Activated CD8-positive, alpha-beta T cell treated with anti-CD3 and anti-CD28 coated beads, Interleukin-2, amount 10 ng/mL, durations not matched to agents 7 days and 5 days (primary cell): ENCODE data around the gene PRAMEF8. TPM values are rescaled to one million over a fixed set of nuclear protein-coding genes. Genes with fewer than 3 reads are reported as not detected.
"Not testable (repeated sequence)": the region's sequence is repeated elsewhere in the genome, so short reads cannot be mapped to it uniquely, and the experiment has no call there.

Experiments used
- ATAC-seq: fragments of 150-1000 bp; cut with Tn5 transposase; one replicate; pipeline ENCODE4 v1.10.0; 2021; ENCODE audit warnings: moderate library complexity
- CTCF ChIA-PET: fragments of 350-600 bp; sonication (Branson Sonifier 250); formaldehyde crosslinking; loops from one replicate; lab custom pipeline; 2021; ENCODE audit warnings: antibody characterized with exemption; lab: Charles Lee
- POLR2A ChIA-PET: fragments of 350-600 bp; sonication (Branson Sonifier 250); formaldehyde crosslinking; loops from one replicate; lab custom pipeline; 2021; ENCODE audit warnings: antibody characterized with exemption; lab: Charles Lee
- DNase-seq: peaks from one replicate; pipeline ENCODE4 v3.0.0-alpha.2; 2020
- H3K27ac Mint-ChIP-seq: one replicate; pipeline ENCODE4 v1.8.0; 2021; ENCODE audit warnings: mild to moderate bottlenecking, mixed read lengths
- H3K27me3 Mint-ChIP-seq: one replicate; pipeline ENCODE4 v1.8.0; 2021; ENCODE audit warnings: low read depth, mixed read lengths
- H3K36me3 Mint-ChIP-seq: one replicate; pipeline ENCODE4 v1.8.0; 2021; ENCODE audit warnings: low read depth, mixed read lengths
- H3K4me1 Mint-ChIP-seq: one replicate; pipeline ENCODE4 v1.8.0; 2021; ENCODE audit warnings: low read depth, mixed read lengths
- H3K4me3 Mint-ChIP-seq: one replicate; pipeline ENCODE4 v1.8.0; 2021; ENCODE audit warnings: mild to moderate bottlenecking, mixed read lengths
- H3K9me3 Mint-ChIP-seq: one replicate; pipeline ENCODE4 v1.8.0; 2022; ENCODE audit warnings: mixed read lengths; ENCODE audit not compliant: insufficient read depth
- total RNA-seq, 2 experiments: library from RNA; stranded (reverse); gene quantifications; one replicate each; pipeline ENCODE4 v1.2.3, GENCODE V29; 2021

PRAMEF8 gene
- total RNA-seq, result not detected

- ATAC-seq, CTCF ChIA-PET, H3K9me3 Mint-ChIP-seq, H3K27ac Mint-ChIP-seq, H3K27me3 Mint-ChIP-seq, H3K36me3 Mint-ChIP-seq, H3K4me3 Mint-ChIP-seq, DNase-seq, POLR2A ChIA-PET, H3K4me1 Mint-ChIP-seq: not testable (repeated sequence)
Observed at GRCh38 chr1:13285037-13285436, at the start of gene PRAMEF8. Gene PRAMEF8 (minus strand): TSS chr1:13285137. CDS start chr1:13284091, 1,046 bp downstream.

- POLR2A ChIA-PET, DNase-seq, H3K4me1 Mint-ChIP-seq, H3K27ac Mint-ChIP-seq, CTCF ChIA-PET, ATAC-seq, H3K4me3 Mint-ChIP-seq, H3K9me3 Mint-ChIP-seq, H3K27me3 Mint-ChIP-seq, H3K36me3 Mint-ChIP-seq: not testable (repeated sequence)
Observed at GRCh38 chr1:13315281-13315680, 30.3 kb upstream of the PRAMEF8 start, which contains the start of gene PRAMEF15. Gene PRAMEF15 (plus strand): TSS chr1:13315581. CDS start chr1:13318408, 2,827 bp downstream.

GRCh38 chr1:13303239-13303638, 18.3 kb upstream of the PRAMEF8 start, which contains the start of gene PRAMEF33:
Gene PRAMEF33 (plus strand): TSS chr1:13303539. CDS start chr1:13305955, 2,416 bp downstream.
- H3K4me1 Mint-ChIP-seq, H3K27ac Mint-ChIP-seq, H3K27me3 Mint-ChIP-seq, POLR2A ChIA-PET, DNase-seq, ATAC-seq, H3K36me3 Mint-ChIP-seq, CTCF ChIA-PET, H3K4me3 Mint-ChIP-seq, H3K9me3 Mint-ChIP-seq: not testable (repeated sequence)

GRCh38 chr1:13302197-13302596, 17.3 kb upstream of the PRAMEF8 start:
- POLR2A ChIA-PET, H3K27me3 Mint-ChIP-seq, DNase-seq, ATAC-seq, H3K4me1 Mint-ChIP-seq, H3K4me3 Mint-ChIP-seq, H3K27ac Mint-ChIP-seq, CTCF ChIA-PET, H3K9me3 Mint-ChIP-seq, H3K36me3 Mint-ChIP-seq: not testable (repeated sequence)

- POLR2A ChIA-PET, H3K27ac Mint-ChIP-seq, H3K4me3 Mint-ChIP-seq, H3K4me1 Mint-ChIP-seq, DNase-seq, H3K36me3 Mint-ChIP-seq, H3K9me3 Mint-ChIP-seq, CTCF ChIA-PET, ATAC-seq, H3K27me3 Mint-ChIP-seq: not testable (repeated sequence)
Observed at GRCh38 chr1:13298699-13299098, 13.8 kb upstream of the PRAMEF8 start.

GRCh38 chr1:13297216-13297931, 12.4 kb upstream of the PRAMEF8 start:
- ATAC-seq, H3K9me3 Mint-ChIP-seq, H3K27me3 Mint-ChIP-seq, CTCF ChIA-PET, DNase-seq, H3K36me3 Mint-ChIP-seq, POLR2A ChIA-PET, H3K4me1 Mint-ChIP-seq, H3K27ac Mint-ChIP-seq, H3K4me3 Mint-ChIP-seq: not testable (repeated sequence)

GRCh38 chr1:13289030-13289429, 4.1 kb upstream of the PRAMEF8 start:
- CTCF ChIA-PET, POLR2A ChIA-PET, H3K27ac Mint-ChIP-seq, ATAC-seq, H3K36me3 Mint-ChIP-seq, H3K4me3 Mint-ChIP-seq, H3K4me1 Mint-ChIP-seq, H3K9me3 Mint-ChIP-seq, H3K27me3 Mint-ChIP-seq, DNase-seq: not testable (repeated sequence)

- POLR2A ChIA-PET, H3K9me3 Mint-ChIP-seq, H3K27me3 Mint-ChIP-seq, H3K4me1 Mint-ChIP-seq, CTCF ChIA-PET, H3K36me3 Mint-ChIP-seq, ATAC-seq, DNase-seq, H3K4me3 Mint-ChIP-seq, H3K27ac Mint-ChIP-seq: not testable (repeated sequence)
Observed at GRCh38 chr1:13279617-13280016, 5.3 kb downstream of the PRAMEF8 start.

GRCh38 chr1:13277016-13277415, 7.9 kb downstream of the PRAMEF8 start:
- ATAC-seq, POLR2A ChIA-PET, H3K4me3 Mint-ChIP-seq, H3K36me3 Mint-ChIP-seq, CTCF ChIA-PET, H3K27ac Mint-ChIP-seq, H3K9me3 Mint-ChIP-seq, DNase-seq, H3K27me3 Mint-ChIP-seq, H3K4me1 Mint-ChIP-seq: not testable (repeated sequence)

- H3K4me1 Mint-ChIP-seq, H3K36me3 Mint-ChIP-seq, ATAC-seq, DNase-seq, H3K27ac Mint-ChIP-seq, H3K27me3 Mint-ChIP-seq, H3K9me3 Mint-ChIP-seq, H3K4me3 Mint-ChIP-seq, POLR2A ChIA-PET, CTCF ChIA-PET: not testable (repeated sequence)
Observed at GRCh38 chr1:13265124-13265523, 19.8 kb downstream of the PRAMEF8 start.

GRCh38 chr1:13253898-13254297, 31.0 kb downstream of the PRAMEF8 start, which contains the start of gene PRAMEF5:
Gene PRAMEF5 (plus strand): TSS chr1:13254198. CDS start chr1:13259269, 5,071 bp downstream.
- CTCF ChIA-PET, DNase-seq, ATAC-seq, H3K9me3 Mint-ChIP-seq, H3K27me3 Mint-ChIP-seq, H3K36me3 Mint-ChIP-seq, H3K4me3 Mint-ChIP-seq, POLR2A ChIA-PET, H3K27ac Mint-ChIP-seq, H3K4me1 Mint-ChIP-seq: not testable (repeated sequence)

- H3K27ac Mint-ChIP-seq, CTCF ChIA-PET, ATAC-seq, H3K4me3 Mint-ChIP-seq, H3K9me3 Mint-ChIP-seq, DNase-seq, POLR2A ChIA-PET, H3K4me1 Mint-ChIP-seq, H3K27me3 Mint-ChIP-seq, H3K36me3 Mint-ChIP-seq: not testable (repeated sequence)
Observed at GRCh38 chr1:13247122-13247521, 37.8 kb downstream of the PRAMEF8 start.
